Measurements from ENCODE around the gene CHCHD5.

CHCHD5 gene

GRCh38 chr2:112597537-112598322 is 13.3 kb downstream of the CHCHD5 start:
- H3K4me3 ChIP-seq (ENCODE audit: low read depth, low read length): no peak overlapping the region
- DNase-seq: peak; percentile 74 to 77
- H3K14ac ChIP-seq (ENCODE audit: low read length): no peak overlapping the region
- H3K27ac ChIP-seq (ENCODE audit: low read depth, low read length): no peak overlapping the region
- no peaks in the 10 kb centered on the region for H3K79me1 ChIP-seq (ENCODE audit: low read length)
- no peak overlapping the region for H2BK5ac ChIP-seq (ENCODE audit: low read depth, low read length, poor library complexity)
- H3K36me3 ChIP-seq (ENCODE audit: control insufficient read depth in 1 of 2, insufficient read depth in 2 of 2, low read length in 2 of 2): no peaks in the 10 kb centered on the region
- no peak overlapping the region for H3K4ac ChIP-seq (ENCODE audit: low read depth, low read length)
- no peak overlapping the region for H3K23ac ChIP-seq (ENCODE audit: low read length)
- H2BK12ac ChIP-seq (ENCODE audit: low read length): no peak overlapping the region
- no peaks in the 10 kb centered on the region for H3K9me3 ChIP-seq (ENCODE audit: insufficient read depth, low read depth, low read length)
- no peak overlapping the region for H4K91ac ChIP-seq (ENCODE audit: low read depth, low read length)
- no peaks in the 10 kb centered on the region for H3K4me1 ChIP-seq (ENCODE audit: control insufficient read depth in 1 of 2, insufficient read depth in 2 of 2, low read length in 2 of 2)
- H3K79me2 ChIP-seq (ENCODE audit: control insufficient read depth, insufficient read depth, low read length, poor library complexity): no peaks in the 10 kb centered on the region
- no peak overlapping the region for H3K4me2 ChIP-seq (ENCODE audit: low read length)
- H4K12ac ChIP-seq (ENCODE audit: low read depth, low read length): no peak overlapping the region
- no peak overlapping the region for H2AFZ ChIP-seq (ENCODE audit: insufficient read depth, low read length, poor library complexity)
- H4K8ac ChIP-seq (ENCODE audit: low read depth, low read length): no peak overlapping the region
- H2AK5ac ChIP-seq (ENCODE audit: low read length): no peak overlapping the region
- no CpG with 5 or more reads among the region's 10 CpGs for WGBS (ENCODE audit: extremely low coverage, insufficient coverage, insufficient read length)
- H2BK120ac ChIP-seq (ENCODE audit: insufficient read depth, low read length, poor library complexity): no peak overlapping the region
- no peak overlapping the region for H3K18ac ChIP-seq (ENCODE audit: low read length)
- H3K9ac ChIP-seq (ENCODE audit: low read length): no peak overlapping the region
- no peaks in the 10 kb centered on the region for H3K27me3 ChIP-seq (ENCODE audit: insufficient read depth, low read length)

GRCh38 chr2:112600634-112601033 is 16.2 kb downstream of the CHCHD5 start:
- Histone ChIP-seq H2BK5ac (ENCODE audit: low read depth, low read length, poor library complexity) (no peak overlapping the region), H3K79me2 (ENCODE audit: control insufficient read depth, insufficient read depth, low read length, poor library complexity) (no peaks in the 10 kb centered on the region), H2BK12ac (ENCODE audit: low read length) (no peak overlapping the region), H2AFZ (ENCODE audit: insufficient read depth, low read length, poor library complexity) (no peak overlapping the region), H3K4me2 (ENCODE audit: low read length) (no peak overlapping the region), H3K27me3 (ENCODE audit: insufficient read depth, low read length) (no peaks in the 10 kb centered on the region), H3K36me3 (ENCODE audit: control insufficient read depth in 1 of 2, insufficient read depth in 2 of 2, low read length in 2 of 2) (no peaks in the 10 kb centered on the region), H3K9me3 (ENCODE audit: insufficient read depth, low read depth, low read length) (no peaks in the 10 kb centered on the region), H4K91ac (ENCODE audit: low read depth, low read length) (no peak overlapping the region), H3K27ac (ENCODE audit: low read depth, low read length) (no peak overlapping the region), H2AK5ac (ENCODE audit: low read length) (no peak overlapping the region), H3K18ac (ENCODE audit: low read length) (no peak overlapping the region), H3K14ac (ENCODE audit: low read length) (no peak overlapping the region), H4K8ac (ENCODE audit: low read depth, low read length) (no peak overlapping the region), H3K23ac (ENCODE audit: low read length) (no peak overlapping the region), H4K12ac (ENCODE audit: low read depth, low read length) (no peak overlapping the region), H3K4me1 (ENCODE audit: control insufficient read depth in 1 of 2, insufficient read depth in 2 of 2, low read length in 2 of 2) (no peaks in the 10 kb centered on the region), H3K79me1 (ENCODE audit: low read length) (no peaks in the 10 kb centered on the region), H3K4ac (ENCODE audit: low read depth, low read length) (no peak overlapping the region), H3K9ac (ENCODE audit: low read length) (no peak overlapping the region), H3K4me3 (ENCODE audit: low read depth, low read length) (no peak overlapping the region), H2BK120ac (ENCODE audit: insufficient read depth, low read length, poor library complexity) (no peak overlapping the region)
- no CpG with 5 or more reads among the region's 3 CpGs for WGBS (ENCODE audit: extremely low coverage, insufficient coverage, insufficient read length)
- DNase-seq: peak in 1 of 2 donors; percentile 68

GRCh38 chr2:112601754-112602153 is 17.3 kb downstream of the CHCHD5 start:
- Histone ChIP-seq H3K18ac (ENCODE audit: low read length) (no peak overlapping the region), H2BK5ac (ENCODE audit: low read depth, low read length, poor library complexity) (no peak overlapping the region), H4K12ac (ENCODE audit: low read depth, low read length) (no peak overlapping the region), H4K8ac (ENCODE audit: low read depth, low read length) (no peak overlapping the region), H2BK12ac (ENCODE audit: low read length) (no peak overlapping the region), H2AK5ac (ENCODE audit: low read length) (no peak overlapping the region), H3K27ac (ENCODE audit: low read depth, low read length) (no peak overlapping the region), H3K9ac (ENCODE audit: low read length) (no peak overlapping the region), H3K36me3 (ENCODE audit: control insufficient read depth in 1 of 2, insufficient read depth in 2 of 2, low read length in 2 of 2) (no peaks in the 10 kb centered on the region), H3K23ac (ENCODE audit: low read length) (no peak overlapping the region), H3K79me1 (ENCODE audit: low read length) (no peaks in the 10 kb centered on the region), H3K4me1 (ENCODE audit: control insufficient read depth in 1 of 2, insufficient read depth in 2 of 2, low read length in 2 of 2) (no peaks in the 10 kb centered on the region), H3K4me3 (ENCODE audit: low read depth, low read length) (no peak overlapping the region), H3K4ac (ENCODE audit: low read depth, low read length) (no peak overlapping the region), H2BK120ac (ENCODE audit: insufficient read depth, low read length, poor library complexity) (no peak overlapping the region), H4K91ac (ENCODE audit: low read depth, low read length) (no peak overlapping the region), H3K27me3 (ENCODE audit: insufficient read depth, low read length) (no peaks in the 10 kb centered on the region), H3K14ac (ENCODE audit: low read length) (no peak overlapping the region), H3K79me2 (ENCODE audit: control insufficient read depth, insufficient read depth, low read length, poor library complexity) (no peaks in the 10 kb centered on the region), H2AFZ (ENCODE audit: insufficient read depth, low read length, poor library complexity) (no peak overlapping the region), H3K4me2 (ENCODE audit: low read length) (no peak overlapping the region), H3K9me3 (ENCODE audit: insufficient read depth, low read depth, low read length) (no peaks in the 10 kb centered on the region)
- no CpG with 5 or more reads among the region's 3 CpGs for WGBS (ENCODE audit: extremely low coverage, insufficient coverage, insufficient read length)
- DNase-seq: peak; percentile 43 to 63

GRCh38 chr2:112602917-112603316 is 18.5 kb downstream of the CHCHD5 start:
- no peaks in the 10 kb centered on the region for H3K9me3 ChIP-seq (ENCODE audit: insufficient read depth, low read depth, low read length)
- no peaks in the 10 kb centered on the region for H3K27me3 ChIP-seq (ENCODE audit: insufficient read depth, low read length)
- H3K79me1 ChIP-seq (ENCODE audit: low read length): no peaks in the 10 kb centered on the region
- no peak overlapping the region for H2AFZ ChIP-seq (ENCODE audit: insufficient read depth, low read length, poor library complexity)
- no peak overlapping the region for H3K23ac ChIP-seq (ENCODE audit: low read length)
- no peak overlapping the region for H3K27ac ChIP-seq (ENCODE audit: low read depth, low read length)
- H2AK5ac ChIP-seq (ENCODE audit: low read length): no peak overlapping the region
- no peak overlapping the region for H3K18ac ChIP-seq (ENCODE audit: low read length)
- no peak overlapping the region for H3K4me3 ChIP-seq (ENCODE audit: low read depth, low read length)
- H3K4me2 ChIP-seq (ENCODE audit: low read length): no peak overlapping the region
- H4K12ac ChIP-seq (ENCODE audit: low read depth, low read length): no peak overlapping the region
- H3K4me1 ChIP-seq (ENCODE audit: control insufficient read depth in 1 of 2, insufficient read depth in 2 of 2, low read length in 2 of 2): no peaks in the 10 kb centered on the region
- DNase-seq: no peak
- H4K91ac ChIP-seq (ENCODE audit: low read depth, low read length): no peak overlapping the region
- H2BK5ac ChIP-seq (ENCODE audit: low read depth, low read length, poor library complexity): no peak overlapping the region
- no peak overlapping the region for H3K4ac ChIP-seq (ENCODE audit: low read depth, low read length)
- no peak overlapping the region for H3K14ac ChIP-seq (ENCODE audit: low read length)
- no peak overlapping the region for H2BK12ac ChIP-seq (ENCODE audit: low read length)
- no peak overlapping the region for H3K9ac ChIP-seq (ENCODE audit: low read length)
- WGBS (ENCODE audit: extremely low coverage, insufficient coverage, insufficient read length): no CpG with 5 or more reads among the region's 3 CpGs
- H4K8ac ChIP-seq (ENCODE audit: low read depth, low read length): no peak overlapping the region
- H3K36me3 ChIP-seq (ENCODE audit: control insufficient read depth in 1 of 2, insufficient read depth in 2 of 2, low read length in 2 of 2): no peaks in the 10 kb centered on the region
- no peak overlapping the region for H2BK120ac ChIP-seq (ENCODE audit: insufficient read depth, low read length, poor library complexity)
- no peaks in the 10 kb centered on the region for H3K79me2 ChIP-seq (ENCODE audit: control insufficient read depth, insufficient read depth, low read length, poor library complexity)
